Mesothelial cell of epicardium (in vitro differentiated cells): Measurements from ENCODE around the gene ISYNA1. TPM values are rescaled to one million over a fixed set of nuclear protein-coding genes. Genes with fewer than 3 reads are reported as not detected.
A peak's percentile ranks its signal among the peaks of the same experiment; 100 is the strongest.

ENCODE experiments used
- DNase-seq, 2 experiments: peaks; one replicate each; pipeline ENCODE4 v3.0.0; 2021; ENCODE audit warnings: low spot score in 2 of 2; ENCODE audit not compliant: unreplicated experiment in 2 of 2
- H3K27ac Mint-ChIP-seq: 2 replicates; pipeline ENCODE4 v1.8.0; 2021; ENCODE audit warnings: mixed read lengths
- H3K27me3 Mint-ChIP-seq: 2 replicates; pipeline ENCODE4 v1.8.0; 2021; ENCODE audit warnings: low read depth, mixed read lengths
- H3K36me3 Mint-ChIP-seq: 2 replicates; pipeline ENCODE4 v1.8.0; 2021; ENCODE audit warnings: mixed read lengths
- H3K4me1 Mint-ChIP-seq: 2 replicates; pipeline ENCODE4 v1.8.0; 2021; ENCODE audit warnings: mixed read lengths
- H3K4me3 Mint-ChIP-seq: 2 replicates; pipeline ENCODE4 v1.8.0; 2021; ENCODE audit warnings: mild to moderate bottlenecking, moderate library complexity, mixed read lengths
- H3K9me3 Mint-ChIP-seq: 2 replicates; pipeline ENCODE4 v1.8.0; 2021; ENCODE audit warnings: mixed read lengths
- total RNA-seq: library from RNA; stranded (reverse); gene quantifications from 3 replicates; pipeline ENCODE4 v1.2.1, GENCODE V29; 2021
- TF ChIP-seq, protein P1 (sequence below): fragments of 200-600 bp; sonication (generic); IDR thresholded peaks from one replicate; pipeline ENCODE4 v1.5.0; 2021; ENCODE audit warnings: antibody characterized with exemption; ENCODE audit not compliant: unreplicated experiment

Gene ISYNA1
- total RNA-seq, 1 donor from 2014 or later = 826 TPM

DNA sequence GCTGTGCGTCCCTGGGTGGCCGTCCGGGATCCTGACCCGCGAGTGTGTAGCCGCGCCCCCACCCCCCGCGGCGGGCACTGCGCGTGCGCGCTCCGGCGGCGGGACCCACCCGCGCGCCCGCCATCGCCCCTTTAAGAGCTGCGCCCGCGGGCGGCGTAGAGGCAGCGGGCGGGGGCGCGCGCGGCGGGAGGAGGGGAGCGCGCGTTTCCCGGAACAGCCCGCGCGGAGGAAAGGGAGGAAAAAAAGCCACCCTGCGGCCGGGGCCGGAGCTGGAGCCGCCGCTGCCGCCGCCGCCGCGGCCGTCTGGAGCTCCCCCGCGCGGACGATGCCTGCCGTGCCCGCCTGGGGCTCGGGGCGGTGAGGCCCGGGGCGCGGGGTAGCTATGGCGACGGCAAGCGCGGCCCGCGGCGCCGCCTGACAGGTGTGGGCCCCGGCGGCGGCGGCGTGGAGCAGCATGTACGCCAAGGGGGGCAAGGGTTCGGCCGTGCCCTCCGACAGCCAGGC is 18.7 kb downstream of the ISYNA1 start, which contains the start of gene SSBP4:
SSBP4 (plus strand) TSS at position 204 of the 504 bp plus-strand sequence; CDS start at position 455, 251 bp downstream.
- TF ChIP-seq, protein P1, sequence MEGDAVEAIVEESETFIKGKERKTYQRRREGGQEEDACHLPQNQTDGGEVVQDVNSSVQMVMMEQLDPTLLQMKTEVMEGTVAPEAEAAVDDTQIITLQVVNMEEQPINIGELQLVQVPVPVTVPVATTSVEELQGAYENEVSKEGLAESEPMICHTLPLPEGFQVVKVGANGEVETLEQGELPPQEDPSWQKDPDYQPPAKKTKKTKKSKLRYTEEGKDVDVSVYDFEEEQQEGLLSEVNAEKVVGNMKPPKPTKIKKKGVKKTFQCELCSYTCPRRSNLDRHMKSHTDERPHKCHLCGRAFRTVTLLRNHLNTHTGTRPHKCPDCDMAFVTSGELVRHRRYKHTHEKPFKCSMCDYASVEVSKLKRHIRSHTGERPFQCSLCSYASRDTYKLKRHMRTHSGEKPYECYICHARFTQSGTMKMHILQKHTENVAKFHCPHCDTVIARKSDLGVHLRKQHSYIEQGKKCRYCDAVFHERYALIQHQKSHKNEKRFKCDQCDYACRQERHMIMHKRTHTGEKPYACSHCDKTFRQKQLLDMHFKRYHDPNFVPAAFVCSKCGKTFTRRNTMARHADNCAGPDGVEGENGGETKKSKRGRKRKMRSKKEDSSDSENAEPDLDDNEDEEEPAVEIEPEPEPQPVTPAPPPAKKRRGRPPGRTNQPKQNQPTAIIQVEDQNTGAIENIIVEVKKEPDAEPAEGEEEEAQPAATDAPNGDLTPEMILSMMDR = no peak
- peaks cover 68% of the 10 kb centered on the region for H3K4me1 Mint-ChIP-seq
- H3K9me3 Mint-ChIP-seq = no peaks in the 10 kb centered on the region
- DNase-seq = peak; percentile 71 to 77
- H3K27ac Mint-ChIP-seq = peak within 1 kb of the TSS; percentile 92
- no peaks in the 10 kb centered on the region for H3K36me3 Mint-ChIP-seq
- H3K27me3 Mint-ChIP-seq = no peaks in the 10 kb centered on the region
- peak within 1 kb of the TSS; percentile 75 for H3K4me3 Mint-ChIP-seq

DNA sequence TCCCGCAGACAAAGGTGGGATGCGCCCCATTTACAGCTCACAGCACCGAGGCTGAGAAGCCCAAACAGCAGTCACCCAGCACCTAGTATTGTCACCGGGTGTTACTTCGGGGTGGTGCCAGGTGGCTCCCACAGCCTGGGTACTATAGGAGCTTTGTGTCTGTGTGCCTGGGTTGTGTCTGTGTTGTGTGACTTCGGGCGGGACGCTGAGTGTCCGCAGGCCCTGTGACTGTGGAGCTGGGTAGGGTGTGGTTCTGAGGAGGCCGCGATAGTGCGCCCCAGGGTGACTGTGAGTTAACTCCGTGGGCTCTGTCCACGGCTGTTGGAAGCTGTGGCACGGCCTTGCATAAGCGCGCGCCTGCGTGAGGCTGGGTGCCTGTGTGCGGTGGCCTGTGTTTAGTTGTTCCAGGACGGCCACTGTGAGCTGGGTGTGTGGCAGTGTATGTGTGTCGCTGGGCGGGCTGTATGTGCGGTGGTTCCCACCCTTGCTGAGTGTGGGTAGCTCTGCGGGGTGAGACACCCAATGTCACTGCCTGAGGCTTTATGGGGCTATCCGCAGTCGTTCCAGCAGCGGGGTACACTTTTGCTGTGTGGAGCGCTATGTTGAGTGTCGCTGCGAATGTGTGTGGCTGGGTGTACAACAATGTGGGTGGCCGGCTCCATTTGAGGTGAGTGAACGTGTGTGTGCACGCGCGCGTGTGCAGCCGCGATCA is 19.3 kb downstream of the ISYNA1 start:
- peak overlapping the region; percentile 65 for H3K4me3 Mint-ChIP-seq
- no peaks in the 10 kb centered on the region for H3K36me3 Mint-ChIP-seq
- H3K4me1 Mint-ChIP-seq = peaks cover 66% of the 10 kb centered on the region
- H3K9me3 Mint-ChIP-seq = no peaks in the 10 kb centered on the region
- peak overlapping the region; percentile 92 for H3K27ac Mint-ChIP-seq
- H3K27me3 Mint-ChIP-seq = no peaks in the 10 kb centered on the region
- TF ChIP-seq, protein P1 = no peak
- no peak for DNase-seq

DNA sequence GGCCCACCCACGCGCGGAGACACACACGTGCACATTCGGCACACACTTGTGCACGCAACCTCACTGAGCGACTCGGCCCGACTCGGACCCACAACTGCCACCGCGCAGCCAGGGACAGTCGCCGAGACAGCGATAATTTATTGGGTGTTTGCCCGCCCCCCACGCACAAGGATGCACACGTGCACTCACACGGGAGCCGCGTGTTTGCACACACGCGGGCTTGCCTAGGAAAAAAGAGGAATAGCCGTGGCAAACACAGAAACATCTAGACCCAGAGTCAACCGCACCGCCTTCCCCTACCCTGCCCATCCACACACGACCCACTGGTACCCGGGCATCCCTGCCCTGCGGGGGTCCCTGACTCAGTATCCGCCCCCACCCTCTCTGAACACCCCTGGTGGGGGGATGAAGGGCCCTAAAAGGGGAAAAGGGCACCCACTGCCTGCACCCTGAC is 19.9 kb downstream of the ISYNA1 start:
- peak overlapping the region; percentile 92 for H3K27ac Mint-ChIP-seq
- H3K4me3 Mint-ChIP-seq = peak overlapping the region; percentile 65
- H3K4me1 Mint-ChIP-seq = peaks cover 63% of the 10 kb centered on the region
- no peak for DNase-seq
- TF ChIP-seq, protein P1 = no peak
- H3K9me3 Mint-ChIP-seq = no peaks in the 10 kb centered on the region
- H3K27me3 Mint-ChIP-seq = no peaks in the 10 kb centered on the region
- H3K36me3 Mint-ChIP-seq = no peaks in the 10 kb centered on the region

DNA sequence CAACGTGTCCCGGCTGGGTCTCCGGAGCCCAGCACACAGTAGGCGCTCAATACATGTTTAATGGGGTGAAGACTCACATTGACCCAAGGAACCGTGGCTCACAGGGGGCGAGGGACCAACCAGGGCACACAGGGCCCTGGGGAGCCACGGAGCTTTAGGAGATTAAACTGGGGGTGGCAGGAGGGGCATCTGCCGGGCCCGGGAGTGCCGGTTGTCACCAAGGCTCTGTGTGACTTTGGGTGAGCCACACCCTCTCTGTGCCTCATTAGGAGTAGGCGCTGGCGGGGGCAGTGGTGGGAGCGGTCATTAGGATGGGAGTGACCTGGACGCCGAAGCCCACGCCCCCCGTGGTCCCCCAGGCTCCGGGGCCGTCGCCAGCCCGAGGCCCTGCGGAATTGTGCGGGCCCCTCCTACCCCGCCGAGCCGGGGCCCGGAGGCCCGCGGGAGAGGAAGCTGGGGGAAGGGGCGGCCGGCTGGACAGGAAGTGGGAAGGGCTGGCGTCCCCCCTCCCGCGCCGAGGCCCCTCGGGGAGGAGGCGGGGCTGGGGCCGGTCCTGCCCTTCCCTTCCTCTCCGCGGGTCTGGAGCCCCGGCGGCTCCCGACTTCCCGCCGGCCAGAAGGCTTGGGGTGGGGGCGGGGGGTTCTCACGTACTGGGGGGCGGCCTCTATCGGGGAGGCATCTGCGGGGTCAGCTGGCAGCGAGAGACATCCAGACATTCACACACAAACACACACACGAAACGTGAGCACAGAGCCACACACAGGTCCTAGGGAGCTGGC is 20.5 kb downstream of the ISYNA1 start:
- TF ChIP-seq, protein P1 = no peak
- no peaks in the 10 kb centered on the region for H3K9me3 Mint-ChIP-seq
- peak overlapping the region; percentile 65 for H3K4me3 Mint-ChIP-seq
- H3K27ac Mint-ChIP-seq = peak overlapping the region; percentile 98
- H3K36me3 Mint-ChIP-seq = no peaks in the 10 kb centered on the region
- H3K27me3 Mint-ChIP-seq = no peaks in the 10 kb centered on the region
- DNase-seq = peak; percentile 73 to 82
- peaks cover 59% of the 10 kb centered on the region for H3K4me1 Mint-ChIP-seq

DNA sequence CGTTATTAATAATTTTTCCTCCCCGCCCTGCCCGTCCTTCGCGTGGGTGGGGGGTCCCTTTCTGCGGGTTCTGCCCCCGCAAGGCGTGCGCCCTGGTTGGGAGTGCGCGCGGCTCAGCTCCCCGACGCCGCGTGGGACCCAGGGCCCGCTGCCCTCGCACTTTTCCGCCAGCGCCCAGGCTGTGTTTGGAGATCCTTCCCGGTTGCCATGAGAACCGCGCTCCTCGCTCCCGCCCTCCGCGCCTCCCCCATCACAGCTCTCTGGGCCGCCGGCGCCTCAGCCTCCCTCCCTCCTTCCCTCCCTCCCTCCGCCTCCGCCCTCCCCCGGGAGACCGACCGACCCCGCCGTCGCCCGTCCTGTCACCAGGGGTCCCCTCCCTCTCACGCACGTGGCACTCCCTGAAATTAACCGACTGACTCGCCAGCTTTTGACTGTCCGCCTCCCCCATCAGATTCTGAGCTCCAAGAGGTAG is 21.1 kb downstream of the ISYNA1 start:
- H3K4me1 Mint-ChIP-seq = peaks cover 59% of the 10 kb centered on the region
- H3K36me3 Mint-ChIP-seq = no peaks in the 10 kb centered on the region
- DNase-seq = peak; percentile 86 to 91

More for the DNA sequence above, 21.1 kb downstream of the ISYNA1 start:
- H3K4me3 Mint-ChIP-seq = peak overlapping the region; percentile 60
- H3K27ac Mint-ChIP-seq = peak overlapping the region; percentile 98
- TF ChIP-seq, protein P1 = no peak
- H3K9me3 Mint-ChIP-seq = no peaks in the 10 kb centered on the region
- no peaks in the 10 kb centered on the region for H3K27me3 Mint-ChIP-seq
